NCI-H2196 (cell line): ENCODE data around the gene PRKG1.
"Not testable (repeated sequence)": the region's sequence is repeated elsewhere in the genome, so short reads cannot be mapped to it uniquely, and the experiment has no call there.

Experiments used
- DNase-seq: peaks from one replicate; lab custom pipeline; 2025; ENCODE audit not compliant: unreplicated experiment; lab: John Stamatoyannopoulos, UW

The PRKG1 gene

DNA sequence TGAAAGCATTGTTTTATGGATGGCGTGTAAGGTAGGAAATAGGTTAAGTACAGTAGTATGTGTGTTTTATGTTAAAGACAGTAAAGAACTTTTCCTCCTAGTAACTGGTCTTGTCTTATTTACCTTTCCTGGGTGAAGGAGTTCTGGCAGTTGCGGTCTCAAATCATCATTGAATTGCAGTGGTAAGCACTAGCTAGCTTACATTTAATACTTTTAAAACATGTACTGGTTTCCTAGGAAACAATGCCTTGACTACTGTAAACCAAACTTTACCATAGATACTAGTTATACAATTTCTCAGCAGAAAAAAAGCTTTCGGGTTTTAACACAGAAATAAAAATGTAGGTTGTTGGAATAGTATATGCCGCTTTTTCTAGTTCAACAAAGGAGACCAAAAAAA, 37.7 kb downstream of the PRKG1 start:
- DNase-seq: no peak

- DNase-seq: no peak
These were observed 38.7 kb downstream of the PRKG1 start for GRCh38 chr10:51113007-51113406.

DNA sequence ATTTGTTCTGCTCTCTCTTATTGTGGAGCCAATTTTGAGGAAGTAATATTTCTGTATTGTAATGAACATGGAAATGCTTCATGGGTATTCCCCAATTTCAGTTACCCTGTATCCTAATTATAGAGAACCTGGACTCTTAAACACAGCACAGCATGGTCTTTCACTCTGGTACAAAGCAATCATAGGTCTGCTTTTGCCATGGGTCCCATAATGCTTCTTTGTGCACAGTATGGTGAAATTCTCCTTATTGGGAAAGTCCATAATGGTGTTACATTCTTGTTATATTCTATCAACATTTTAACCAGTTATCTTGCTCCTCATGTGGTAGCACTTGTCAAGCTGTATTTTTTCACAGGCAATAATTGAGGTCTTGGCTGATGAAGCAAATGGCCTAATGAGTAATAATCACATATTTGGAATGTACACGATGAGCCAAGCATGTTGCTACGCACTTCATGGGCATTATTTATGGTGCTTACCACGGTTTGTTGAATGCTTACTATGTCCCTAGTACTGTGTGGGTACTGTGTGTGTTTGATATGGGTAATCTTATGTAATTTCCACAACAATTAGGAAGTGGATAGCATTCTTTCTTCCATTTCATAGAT, 42.9 kb downstream of the PRKG1 start:
- no peak for DNase-seq

- no peak for DNase-seq
These were observed 43.5 kb downstream of the PRKG1 start for GRCh38 chr10:51117794-51118193.

- DNase-seq: no peak
These were observed 45.2 kb downstream of the PRKG1 start for GRCh38 chr10:51119441-51119840.

- no peak for DNase-seq
These were observed 47.6 kb downstream of the PRKG1 start for GRCh38 chr10:51121861-51122260.

DNA sequence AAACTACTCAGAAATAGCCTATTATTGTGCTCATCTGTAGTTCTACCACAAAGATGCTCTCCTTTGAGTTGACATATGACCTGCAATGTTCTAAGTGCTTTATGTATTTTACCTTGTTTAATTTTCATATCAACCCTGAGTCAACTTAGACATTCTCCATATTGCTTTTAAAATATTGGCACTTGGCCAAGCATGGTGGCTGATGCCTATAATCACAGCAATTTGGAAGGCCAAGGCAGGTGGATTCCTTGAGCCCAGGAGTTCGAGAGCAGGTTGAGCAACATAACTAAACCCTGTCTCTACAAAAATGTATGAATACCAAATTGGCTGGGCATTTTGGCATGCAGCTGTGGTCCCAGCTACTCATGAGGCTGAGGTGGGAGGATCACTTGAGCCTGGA, 50.6 kb downstream of the PRKG1 start:
- no peak for DNase-seq

DNA sequence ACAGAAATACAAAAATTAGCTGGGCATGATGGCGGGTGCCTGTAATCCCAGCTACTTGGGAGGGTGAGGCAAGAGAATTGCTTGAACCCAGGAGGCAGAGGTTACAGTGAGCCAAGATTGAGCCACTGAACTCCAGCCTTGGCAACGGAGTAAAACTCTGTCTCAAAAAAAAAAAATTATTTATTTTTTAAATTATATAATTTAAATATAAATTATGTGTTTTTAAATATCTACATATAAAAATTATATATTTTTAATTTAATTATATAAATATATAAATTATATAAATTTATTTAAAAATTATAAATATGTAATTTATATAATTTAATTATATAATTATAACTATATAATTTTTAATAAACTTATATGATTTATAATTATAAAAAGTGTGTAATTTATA, 51.2 kb downstream of the PRKG1 start:
- DNase-seq: no peak

GRCh38 chr10:51129946-51130544, 55.8 kb downstream of the PRKG1 start:
- no peak for DNase-seq

DNA sequence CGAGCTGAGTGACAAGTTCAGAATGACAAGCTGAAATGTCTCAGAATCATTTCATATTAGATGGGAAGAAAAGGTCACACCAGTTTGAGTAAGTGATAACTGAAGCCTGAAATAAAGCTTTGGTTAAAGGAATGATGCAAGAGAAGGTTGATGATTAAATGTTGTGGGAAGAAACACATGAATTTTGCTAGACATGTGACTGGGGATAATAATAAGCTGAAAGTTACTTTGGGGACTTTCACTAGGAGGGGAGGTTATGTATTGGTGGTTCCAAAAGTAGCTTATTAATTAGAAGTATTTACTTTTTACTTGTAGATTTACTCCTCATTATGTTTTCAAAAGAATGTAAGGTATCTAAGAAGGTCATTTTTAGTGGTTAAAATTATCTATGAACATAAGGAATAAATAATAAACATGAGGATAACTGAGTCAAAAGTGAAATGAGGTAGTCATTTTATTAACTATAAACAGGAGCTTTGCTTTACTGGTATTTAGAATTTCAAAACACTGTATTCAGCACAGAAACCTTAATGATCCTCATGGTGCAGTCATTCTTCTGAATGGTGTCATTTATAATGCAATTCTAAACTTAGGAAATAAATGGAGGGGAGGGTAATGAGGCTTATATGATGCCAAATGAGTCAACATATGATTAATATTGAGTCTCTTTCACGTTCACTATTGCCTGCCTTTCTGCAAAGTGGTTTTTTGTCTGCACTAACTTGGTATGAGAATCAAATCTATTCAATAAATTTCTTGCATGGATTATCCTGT, 63.7 kb downstream of the PRKG1 start:
- no peak for DNase-seq

GRCh38 chr10:51139176-51139575, 64.9 kb downstream of the PRKG1 start:
- DNase-seq: no peak

DNA sequence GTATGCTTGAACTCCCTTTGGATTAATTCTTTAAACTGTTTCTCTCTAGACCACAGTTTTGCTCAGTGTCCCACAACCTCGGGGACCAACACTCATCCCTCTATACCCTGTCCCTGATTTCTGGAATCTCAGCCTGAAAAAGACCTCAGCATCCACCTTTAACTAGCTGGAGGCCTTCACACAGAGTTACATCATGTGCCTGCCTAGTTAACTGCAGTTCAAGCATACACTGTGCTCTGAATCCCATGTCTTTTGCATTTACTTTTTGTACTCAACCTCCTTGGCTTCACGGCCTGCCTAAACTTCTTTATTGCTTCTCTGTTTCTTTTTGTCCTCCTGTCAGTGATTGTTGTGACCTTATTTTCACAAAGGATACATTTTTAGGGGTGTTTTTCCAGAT, 66.7 kb downstream of the PRKG1 start:
- no peak for DNase-seq

- no peak for DNase-seq
These were observed 70.0 kb downstream of the PRKG1 start for GRCh38 chr10:51144161-51144781.

DNA sequence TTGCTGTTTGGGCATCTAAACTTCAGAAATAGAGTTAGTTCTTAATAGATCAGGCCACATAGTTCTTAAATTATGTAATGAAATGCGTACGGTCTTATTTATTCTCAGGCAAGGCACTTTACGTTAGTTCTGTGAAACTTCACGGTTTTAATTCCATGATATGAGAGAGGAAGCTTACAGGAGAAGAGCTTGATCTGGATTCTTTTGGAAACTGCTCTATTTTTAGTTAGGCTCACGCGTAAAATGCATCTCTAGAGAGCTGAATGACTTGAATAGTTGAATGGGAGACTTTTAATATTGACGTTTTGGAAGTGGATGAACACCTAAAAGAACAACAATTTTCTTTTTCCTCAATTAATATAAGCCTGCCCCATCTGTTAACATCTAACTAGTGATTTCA, 71.1 kb downstream of the PRKG1 start:
- no peak for DNase-seq

DNA sequence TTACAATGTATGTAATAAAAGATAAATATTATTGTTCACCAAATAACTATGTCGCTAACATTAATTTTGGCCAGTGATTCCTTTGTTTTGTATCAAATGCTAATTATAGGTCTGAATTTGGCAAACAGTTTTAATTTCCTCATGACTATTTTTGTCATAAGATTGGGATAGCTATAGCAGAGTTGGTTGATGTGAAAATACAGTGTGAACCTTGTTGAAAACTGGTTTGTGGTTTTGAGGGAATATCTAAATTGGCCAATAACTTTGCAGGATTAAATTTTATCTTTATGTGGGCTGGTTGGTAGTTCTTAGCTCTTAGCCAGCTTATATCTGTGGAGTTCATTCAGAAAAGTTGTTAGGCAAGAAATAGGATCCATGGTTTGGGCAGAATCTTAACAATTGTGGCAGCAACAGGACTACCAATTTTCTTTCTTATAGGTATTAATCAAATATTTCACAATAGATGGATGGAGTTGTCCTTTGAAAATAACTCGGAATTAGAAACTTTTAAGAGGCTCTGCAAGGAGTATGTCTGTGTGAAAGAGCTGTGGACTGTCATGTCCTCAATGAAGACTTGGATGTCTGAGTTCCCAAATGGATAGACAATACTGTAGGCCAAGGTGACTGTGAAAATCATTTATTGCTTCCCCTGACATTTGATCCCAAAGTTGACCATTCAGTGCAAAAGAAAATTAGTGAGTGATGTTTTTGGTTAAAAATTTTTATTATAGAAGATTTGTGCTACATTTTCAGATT, 73.5 kb downstream of the PRKG1 start:
- DNase-seq: no peak

DNA sequence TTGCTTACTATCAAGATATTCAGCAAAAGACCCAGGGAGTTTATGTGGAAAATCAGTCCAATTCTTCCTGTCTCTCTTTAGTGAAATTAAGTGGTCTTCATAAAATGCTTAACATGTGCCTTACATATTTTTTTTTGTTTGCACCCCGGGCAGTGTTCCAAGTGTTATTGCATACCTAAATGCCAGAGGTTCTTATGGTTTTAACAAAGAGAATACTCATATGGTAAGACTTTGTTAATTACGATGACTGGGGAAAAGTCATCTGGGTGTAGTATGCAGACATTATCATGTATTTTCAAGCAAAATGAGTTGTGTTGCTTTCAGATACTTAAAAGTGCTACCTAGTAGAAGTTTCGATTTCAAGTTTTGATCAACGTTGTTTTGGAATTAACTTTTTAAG, 82.6 kb downstream of the PRKG1 start:
- no peak for DNase-seq

DNA sequence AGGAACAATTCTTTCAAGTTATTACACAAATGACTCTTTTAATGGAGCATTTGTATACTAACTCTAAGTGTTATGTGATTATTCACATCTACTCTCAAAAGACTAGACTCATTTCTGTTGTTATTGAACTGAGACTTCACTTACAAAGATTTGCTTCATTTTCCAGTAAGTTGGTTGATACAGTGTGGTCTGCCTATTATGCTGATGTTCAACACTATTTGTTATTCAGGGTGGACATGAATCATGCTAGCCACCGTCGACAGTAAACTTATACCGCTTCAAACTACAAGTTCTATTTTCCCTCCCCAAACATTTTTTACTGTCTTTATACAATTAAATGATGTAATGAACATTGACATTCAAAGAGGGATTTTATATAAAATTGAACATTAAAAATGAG, 84.5 kb downstream of the PRKG1 start:
- DNase-seq: no peak

DNA sequence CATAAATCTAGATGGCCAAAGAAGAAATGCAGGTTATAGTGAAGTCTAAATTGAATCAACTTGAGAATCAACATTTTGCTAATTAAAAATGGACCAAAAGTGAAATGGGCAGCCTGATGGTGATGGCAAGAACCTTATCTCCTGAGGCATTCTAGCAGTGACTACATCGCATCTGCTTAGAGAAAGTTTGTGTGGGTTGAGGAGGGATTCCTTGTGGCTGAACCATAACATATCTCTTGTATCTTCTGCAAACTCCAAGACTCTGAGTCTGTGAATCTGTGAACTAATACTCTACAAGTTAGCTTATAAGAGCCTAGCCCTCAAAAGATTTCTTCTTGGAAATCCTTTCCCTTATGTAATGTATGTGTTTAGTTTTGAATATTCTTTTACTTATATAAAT, 85.6 kb downstream of the PRKG1 start:
- no peak for DNase-seq

- DNase-seq: no peak
These were observed 87.7 kb downstream of the PRKG1 start for GRCh38 chr10:51162002-51162401.

- DNase-seq: not testable (repeated sequence)
These were observed 89.2 kb downstream of the PRKG1 start for GRCh38 chr10:51163380-51164049.
